Glomerular endothelial cell (primary cell): ENCODE data around the gene CFAP410. TPM values are rescaled to one million over a fixed set of nuclear protein-coding genes. Genes with fewer than 3 reads are reported as not detected.
"Not testable (repeated sequence)": the region's sequence is repeated elsewhere in the genome, so short reads cannot be mapped to it uniquely, and the experiment has no call there.

Experiments
- DNase-seq: peaks from one replicate; pipeline ENCODE4 v3.0.0-alpha.2; 2011; ENCODE audit warnings: low read depth, low spot score; ENCODE audit errors: extremely low read depth
- total RNA-seq: library from RNA; depleted of rRNA; stranded (reverse); fragments of >200 nt; gene quantifications from 2 replicates; pipeline ENCODE4 v1.2.3, GENCODE V29; 2015

Gene CFAP410
- total RNA-seq, 1 donor from 2014 or later = 14.8 TPM

GRCh38 chr21:44370027-44370735 is 31.0 kb upstream of the CFAP410 start:
- DNase-seq = no peak

DNA sequence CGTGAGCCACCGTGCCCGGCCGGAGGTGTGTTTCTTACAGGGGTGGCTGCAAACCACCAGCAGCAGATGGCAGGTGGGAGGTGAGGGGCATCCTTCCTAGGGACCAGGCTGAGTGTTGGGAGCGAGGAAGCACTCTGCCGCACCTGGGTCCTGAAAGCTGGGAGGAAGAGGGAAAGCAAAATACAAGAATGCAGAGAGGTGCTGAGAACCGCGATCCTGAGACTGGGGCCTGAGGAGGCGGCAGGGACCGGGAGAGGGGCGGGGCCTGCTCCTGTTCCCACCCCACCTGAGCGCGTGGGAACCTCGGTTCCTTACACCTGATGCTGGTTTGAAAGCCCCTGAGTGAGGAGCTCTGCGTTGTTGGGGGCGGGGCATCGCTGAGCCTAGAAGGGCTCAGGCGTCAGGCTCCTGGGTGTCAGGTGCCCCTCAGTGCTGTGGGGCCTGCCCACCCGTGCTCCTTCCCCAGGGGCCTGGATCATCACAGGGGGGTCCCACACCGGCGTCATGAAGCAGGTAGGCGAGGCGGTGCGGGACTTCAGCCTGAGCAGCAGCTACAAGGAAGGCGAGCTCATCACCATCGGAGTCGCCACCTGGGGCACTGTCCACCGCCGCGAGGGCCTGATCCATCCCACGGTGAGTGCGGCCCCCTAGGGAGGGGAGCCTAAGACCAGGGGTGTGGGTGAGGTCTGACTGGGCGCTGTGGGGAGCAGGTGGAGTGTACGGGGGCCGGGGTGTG is 29.7 kb upstream of the CFAP410 start:
- DNase-seq = no peak

DNA sequence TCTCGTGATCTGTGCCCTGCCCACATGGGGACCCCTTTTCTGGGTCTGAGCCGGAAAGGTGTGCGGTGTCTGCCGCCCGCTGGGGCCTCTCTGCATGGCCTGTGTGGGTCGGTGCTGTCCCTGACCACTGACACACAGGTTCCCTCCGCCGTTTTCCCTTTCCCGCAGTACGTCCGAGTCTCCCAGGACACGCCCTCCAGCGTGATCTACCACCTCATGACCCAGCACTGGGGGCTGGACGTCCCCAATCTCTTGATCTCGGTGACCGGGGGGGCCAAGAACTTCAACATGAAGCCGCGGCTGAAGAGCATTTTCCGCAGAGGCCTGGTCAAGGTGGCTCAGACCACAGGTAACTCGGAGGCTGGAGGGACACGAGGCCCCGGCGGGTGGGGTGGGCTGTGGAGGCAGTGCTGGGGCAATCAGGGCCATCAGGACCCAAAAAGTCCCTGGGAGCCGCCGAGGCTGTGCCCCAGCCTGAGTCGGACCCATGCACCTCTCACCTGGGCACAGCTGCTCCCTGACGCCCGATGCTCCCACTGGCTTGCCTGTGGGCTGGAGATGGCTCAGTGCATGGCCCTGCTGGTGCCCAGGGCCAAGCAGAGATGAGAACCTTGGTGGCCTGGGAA is 27.5 kb upstream of the CFAP410 start:
- no peak for DNase-seq

- DNase-seq = no peak
Observed at GRCh38 chr21:44365967-44366585, 26.9 kb upstream of the CFAP410 start.

- no peak for DNase-seq
Observed at GRCh38 chr21:44365251-44365966, 26.2 kb upstream of the CFAP410 start.

GRCh38 chr21:44364151-44365053 is 25.2 kb upstream of the CFAP410 start:
- no peak for DNase-seq

DNA sequence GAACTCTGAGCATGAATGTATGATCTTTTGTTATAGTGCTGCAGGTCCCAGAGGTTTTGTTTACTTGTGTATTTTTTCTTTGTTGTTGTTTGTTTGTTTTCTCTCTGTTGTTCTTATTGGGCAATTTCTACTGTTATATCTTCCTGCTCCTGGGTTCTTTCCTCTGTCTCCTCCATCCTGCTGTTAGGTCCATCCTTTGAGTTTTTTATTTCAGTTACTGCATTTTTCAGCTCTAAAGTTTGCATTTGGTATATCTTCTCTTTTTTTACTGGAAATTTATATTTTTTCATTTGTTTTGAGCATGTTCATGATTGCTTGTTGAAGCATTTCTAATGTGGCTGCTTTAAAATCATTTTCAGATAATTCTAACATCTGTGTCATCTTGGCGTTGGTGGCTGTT is 24.1 kb upstream of the CFAP410 start:
- no peak for DNase-seq

- not testable (repeated sequence) for DNase-seq
Observed at GRCh38 chr21:44361903-44362302, 22.7 kb upstream of the CFAP410 start.

GRCh38 chr21:44360159-44360558 is 21.0 kb upstream of the CFAP410 start:
- DNase-seq = no peak

- DNase-seq = no peak
Observed at GRCh38 chr21:44359396-44359795, 20.2 kb upstream of the CFAP410 start.

DNA sequence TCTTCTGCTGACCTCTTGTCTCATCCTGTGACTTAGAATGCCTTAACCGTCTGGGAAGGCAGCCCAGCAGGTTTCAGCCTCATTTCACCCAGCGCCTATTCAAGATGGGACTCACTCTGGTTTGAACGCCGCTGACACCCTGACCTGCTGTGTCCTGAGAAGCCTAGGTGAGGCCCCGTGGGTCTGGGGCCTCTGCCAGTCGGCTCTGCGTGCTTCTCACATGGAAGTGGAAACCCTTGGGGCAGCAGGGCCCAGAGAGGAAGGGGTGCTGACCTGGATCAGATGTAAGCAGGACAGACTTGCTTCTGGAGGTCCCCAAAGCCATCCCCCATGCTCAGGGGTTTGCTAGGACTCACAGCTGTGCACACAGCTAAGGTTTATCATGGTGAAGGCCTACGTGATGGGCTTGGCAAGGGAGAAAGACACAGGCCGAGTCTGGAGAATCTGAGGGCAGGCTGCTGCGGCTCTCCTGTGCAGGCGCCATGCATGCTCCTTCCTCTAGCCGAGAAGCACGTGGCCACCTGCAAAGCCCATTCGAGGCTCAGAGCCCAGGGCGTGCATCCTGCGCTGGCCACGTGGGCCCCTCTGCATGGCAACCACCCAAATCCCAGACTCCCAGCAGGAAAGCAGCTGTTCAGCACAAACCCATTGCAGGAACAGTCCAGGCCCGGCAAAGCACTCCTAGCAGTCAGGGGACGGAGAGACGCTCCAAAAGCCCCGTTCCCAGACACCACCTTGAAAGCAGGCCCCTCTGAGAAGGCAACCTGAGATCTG is 18.1 kb upstream of the CFAP410 start:
- no peak for DNase-seq

DNA sequence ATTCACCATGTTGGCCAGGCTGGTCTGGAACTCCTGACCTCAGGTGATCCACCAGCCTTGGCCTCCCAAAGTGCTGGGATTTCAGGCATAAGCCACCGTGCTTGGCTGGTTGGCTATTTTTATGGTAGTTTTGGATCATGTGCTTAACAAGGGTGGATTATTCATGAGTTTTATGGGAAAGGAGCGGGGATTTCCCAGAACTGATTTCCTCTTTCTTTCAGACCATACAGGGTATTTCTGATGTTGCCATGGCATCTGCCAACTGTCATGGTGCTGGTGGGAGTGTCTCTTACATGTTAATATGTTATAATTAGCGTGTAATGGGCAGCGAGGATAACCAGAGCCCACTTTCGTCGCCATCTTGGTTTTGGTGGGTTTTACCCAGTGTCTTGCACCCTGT is 17.4 kb upstream of the CFAP410 start:
- DNase-seq = no peak

DNA sequence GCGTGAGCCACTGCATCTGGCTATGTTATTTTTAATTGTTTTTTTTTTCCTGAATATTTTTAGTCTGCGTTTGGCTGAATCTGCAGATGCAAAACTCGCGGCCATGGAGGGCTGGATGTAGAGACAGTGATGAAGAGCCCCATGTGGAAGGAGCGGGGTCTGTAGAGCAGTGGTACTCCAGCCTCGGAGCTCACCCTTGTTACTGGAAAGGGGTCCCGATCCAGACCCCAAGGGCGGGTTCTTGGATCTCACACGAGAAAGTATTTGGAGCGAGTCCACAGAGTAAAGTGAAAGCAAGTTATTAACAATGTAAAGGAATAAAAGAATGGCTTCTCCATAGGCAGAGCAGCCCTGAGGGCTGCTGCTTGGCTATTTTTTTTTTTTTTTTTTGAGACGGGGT is 17.0 kb upstream of the CFAP410 start:
- DNase-seq = no peak

DNA sequence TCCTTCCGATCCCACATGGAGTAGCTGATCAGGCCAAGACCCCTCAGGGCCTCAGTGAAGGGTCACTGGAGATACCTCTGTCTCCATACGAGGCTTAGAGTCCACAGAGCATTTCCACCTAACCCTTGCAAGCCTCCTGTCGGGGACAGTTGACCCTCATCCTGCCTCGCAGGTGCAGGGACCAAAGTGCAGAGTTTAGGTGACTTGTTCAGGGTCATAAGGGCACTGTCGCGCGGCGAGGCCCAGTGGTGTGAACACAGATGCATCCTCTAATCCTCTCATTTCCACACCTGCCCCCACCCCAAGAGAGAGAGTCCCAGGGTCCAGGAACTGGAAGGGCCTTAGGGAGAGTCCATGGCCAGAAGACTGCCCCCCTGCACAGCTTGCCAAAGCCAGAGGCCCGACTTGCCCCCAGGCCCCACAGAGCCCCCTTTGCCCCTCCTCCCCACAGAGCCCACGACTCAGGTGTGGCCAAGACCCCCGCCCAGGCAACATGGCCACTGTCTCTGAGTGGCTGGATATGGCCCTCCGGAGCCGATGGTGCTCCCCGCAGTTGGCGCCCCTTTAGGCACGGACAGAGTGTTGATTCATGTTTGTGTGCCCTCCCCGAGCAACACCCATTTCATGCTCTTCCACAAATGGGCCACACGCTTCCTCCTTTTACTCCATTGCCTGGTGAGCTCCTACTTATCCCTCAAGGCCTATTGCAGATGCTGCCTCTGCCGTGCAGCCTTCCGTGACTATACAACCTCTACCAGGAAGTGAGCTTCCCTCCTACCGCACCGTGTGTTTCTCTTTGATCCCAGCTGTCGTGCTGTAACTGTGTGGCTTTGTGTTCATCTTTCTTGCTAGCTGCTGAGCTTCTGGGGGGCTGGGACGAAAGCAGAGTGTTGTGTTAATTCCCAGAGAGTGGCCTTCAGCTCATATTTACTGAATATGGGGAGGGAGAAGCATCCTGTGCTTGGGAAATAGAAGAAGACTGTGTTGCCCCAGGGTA is 15.9 kb upstream of the CFAP410 start:
- DNase-seq = no peak

DNA sequence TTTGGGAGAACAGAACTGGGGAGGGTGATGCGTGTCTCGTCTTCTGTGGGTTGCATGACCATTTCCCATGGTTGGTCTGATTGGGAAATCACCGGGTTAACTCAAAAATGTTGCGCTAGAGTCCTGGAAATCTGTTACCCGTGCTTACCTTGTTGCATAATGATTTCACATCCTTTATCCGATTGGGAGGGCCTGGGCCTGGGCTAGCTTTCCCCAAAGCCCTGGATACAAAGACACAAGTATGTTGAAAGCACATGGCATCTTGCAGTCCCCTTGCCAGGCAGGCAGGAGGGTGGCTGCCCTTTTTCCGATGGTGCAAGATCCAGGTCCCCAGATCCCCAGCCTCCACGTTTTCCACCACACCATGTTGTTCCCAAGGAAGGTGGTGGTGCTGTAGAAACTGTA is 14.8 kb upstream of the CFAP410 start:
- no peak for DNase-seq

GRCh38 chr21:44353191-44353970 is 14.2 kb upstream of the CFAP410 start, which contains the start of gene TRPM2:
Gene TRPM2, plus strand, starts transcription at chr21:44353621. Its CDS starts 80 bp downstream, at chr21:44353701.
- no peak for DNase-seq
